ENCODE measurements around the gene ZNF418. TPM values are rescaled to one million over a fixed set of nuclear protein-coding genes. Genes with fewer than 3 reads are reported as not detected.

ZNF418 gene
- total RNA-seq, 1 experiment from 2014 or later = 20.8 TPM

GRCh38 chr19:57947419-57948134 lies 12.4 kb upstream of the ZNF418 start, which contains the start of gene ZNF256 (continued):
- TF ChIP-seq NFE2L1 (CRISPR knock-in tag; IDR thresholded peaks at IDR 0.05) = peak; percentile 24; the same call in 1 of the 2 replicates
- peak; percentile 66 for TF ChIP-seq NFYB (CRISPR knock-in tag; conservative IDR thresholded peaks at IDR 0.05; ENCODE audit: low read depth)
- TF ChIP-seq TP53 (CRISPR knock-in tag; IDR thresholded peaks at IDR 0.05) = no peak
- no peak for TF ChIP-seq ZNF317 (CRISPR knock-in tag; IDR thresholded peaks at IDR 0.05; ENCODE audit: borderline replicate concordance, low read depth)
- TF ChIP-seq PRDM15 (CRISPR knock-in tag; IDR thresholded peaks at IDR 0.05) = no peak
- no peak for TF ChIP-seq ESRRA (CRISPR knock-in tag; IDR thresholded peaks at IDR 0.05; ENCODE audit: borderline replicate concordance)
- no peak for TF ChIP-seq STAT6 (CRISPR knock-in tag; conservative IDR thresholded peaks at IDR 0.05; ENCODE audit: low read depth)
- no peak for TF ChIP-seq ZMAT4 (CRISPR knock-in tag; IDR thresholded peaks at IDR 0.05)
- TF ChIP-seq GRHL2 (CRISPR knock-in tag; IDR thresholded peaks at IDR 0.05; ENCODE audit: insufficient replicate concordance, severe bottlenecking) = no peak
- TF ChIP-seq ZBTB43 (CRISPR knock-in tag; IDR thresholded peaks at IDR 0.05) = no peak
- TF ChIP-seq HMGXB4 (CRISPR knock-in tag; IDR thresholded peaks at IDR 0.05) = peak; percentile 40; the same call in 1 of the 2 replicates
- no peak for TF ChIP-seq ZNF512 (CRISPR knock-in tag; IDR thresholded peaks at IDR 0.05; ENCODE audit: borderline replicate concordance)
- TF ChIP-seq ZNF671 (CRISPR knock-in tag; IDR thresholded peaks at IDR 0.05) = no peak
- TF ChIP-seq ZNF121 (CRISPR knock-in tag; IDR thresholded peaks at IDR 0.05) = no peak
- no peak for TF ChIP-seq ZNF138 (CRISPR knock-in tag; conservative IDR thresholded peaks at IDR 0.05)
- no peak for TF ChIP-seq NR3C1 (CRISPR knock-in tag; conservative IDR thresholded peaks at IDR 0.05; ENCODE audit: low read depth)
- TF ChIP-seq ZNF396 (CRISPR knock-in tag; IDR thresholded peaks at IDR 0.05; ENCODE audit: borderline replicate concordance) = no peak
- TF ChIP-seq CBFB (CRISPR knock-in tag; IDR thresholded peaks at IDR 0.05; ENCODE audit: low read depth) = no peak
- 0 out of 2 replicates have a peak, but pooled peaks have one; percentile 1 for TF ChIP-seq E2F4 (CRISPR knock-in tag; IDR thresholded peaks at IDR 0.05; ENCODE audit: borderline replicate concordance, low read depth)
- TF ChIP-seq ZNF423 (CRISPR knock-in tag; IDR thresholded peaks at IDR 0.05) = no peak
- TF ChIP-seq ZNF425 (CRISPR knock-in tag; conservative IDR thresholded peaks at IDR 0.05) = no peak
- TF ChIP-seq OVOL2 (CRISPR knock-in tag; IDR thresholded peaks at IDR 0.05; ENCODE audit: borderline replicate concordance) = no peak
- TF ChIP-seq JAZF1 (CRISPR knock-in tag; IDR thresholded peaks at IDR 0.05) = no peak

Data from WTC11 (cell line).